ENCODE results near the gene TEAD1. TPM values are rescaled to one million over a fixed set of nuclear protein-coding genes. Genes with fewer than 3 reads are reported as not detected.
"Not testable (repeated sequence)": the region's sequence is repeated elsewhere in the genome, so short reads cannot be mapped to it uniquely, and the experiment has no call there.

The TEAD1 gene
- total RNA-seq, 1 donor from 2014 or later = 154 TPM

GRCh38 chr11:12876340-12876739 lies 202.1 kb downstream of the TEAD1 start:
- Mint-ChIP-seq H3K4me3 (ENCODE audit: unreplicated experiment) (no peak overlapping the region), H3K36me3 (ENCODE audit: unreplicated experiment) (peaks cover 17% of the 10 kb centered on the region), H3K27ac (ENCODE audit: unreplicated experiment) (no peak overlapping the region), H3K4me1 (ENCODE audit: unreplicated experiment) (peaks cover 14% of the 10 kb centered on the region), H3K9me3 (ENCODE audit: unreplicated experiment) (no peaks in the 10 kb centered on the region), H3K27me3 (ENCODE audit: unreplicated experiment) (no peaks in the 10 kb centered on the region)
- TF ChIP-seq, protein P1, sequence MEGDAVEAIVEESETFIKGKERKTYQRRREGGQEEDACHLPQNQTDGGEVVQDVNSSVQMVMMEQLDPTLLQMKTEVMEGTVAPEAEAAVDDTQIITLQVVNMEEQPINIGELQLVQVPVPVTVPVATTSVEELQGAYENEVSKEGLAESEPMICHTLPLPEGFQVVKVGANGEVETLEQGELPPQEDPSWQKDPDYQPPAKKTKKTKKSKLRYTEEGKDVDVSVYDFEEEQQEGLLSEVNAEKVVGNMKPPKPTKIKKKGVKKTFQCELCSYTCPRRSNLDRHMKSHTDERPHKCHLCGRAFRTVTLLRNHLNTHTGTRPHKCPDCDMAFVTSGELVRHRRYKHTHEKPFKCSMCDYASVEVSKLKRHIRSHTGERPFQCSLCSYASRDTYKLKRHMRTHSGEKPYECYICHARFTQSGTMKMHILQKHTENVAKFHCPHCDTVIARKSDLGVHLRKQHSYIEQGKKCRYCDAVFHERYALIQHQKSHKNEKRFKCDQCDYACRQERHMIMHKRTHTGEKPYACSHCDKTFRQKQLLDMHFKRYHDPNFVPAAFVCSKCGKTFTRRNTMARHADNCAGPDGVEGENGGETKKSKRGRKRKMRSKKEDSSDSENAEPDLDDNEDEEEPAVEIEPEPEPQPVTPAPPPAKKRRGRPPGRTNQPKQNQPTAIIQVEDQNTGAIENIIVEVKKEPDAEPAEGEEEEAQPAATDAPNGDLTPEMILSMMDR (IDR thresholded peaks at IDR 0.05) = no peak
- DNase-seq (ENCODE audit: extremely low spot score, unreplicated experiment) = no peak

DNA sequence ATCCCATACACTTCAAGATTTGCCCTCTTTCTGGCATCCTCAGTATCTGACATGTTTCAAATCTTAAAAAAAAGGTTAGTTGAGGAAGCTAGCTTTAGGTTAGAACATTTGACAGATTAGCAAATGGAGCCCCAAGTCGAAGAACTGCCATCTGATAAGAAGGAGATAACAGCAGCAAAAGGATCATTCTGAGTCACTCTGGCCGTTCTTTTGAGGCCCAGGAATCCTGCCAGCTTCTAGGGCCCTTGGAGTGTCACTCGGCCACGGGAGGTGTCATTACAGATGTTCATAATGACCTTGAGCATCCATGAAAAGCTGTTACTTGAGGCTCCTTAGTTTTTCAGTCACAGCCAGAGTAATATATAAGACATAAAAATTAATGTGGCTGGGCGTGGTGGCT lies 202.8 kb downstream of the TEAD1 start:
- H3K27me3 Mint-ChIP-seq (ENCODE audit: unreplicated experiment) = no peaks in the 10 kb centered on the region
- peaks cover 18% of the 10 kb centered on the region for H3K36me3 Mint-ChIP-seq (ENCODE audit: unreplicated experiment)
- H3K4me3 Mint-ChIP-seq (ENCODE audit: unreplicated experiment) = no peak overlapping the region
- DNase-seq (ENCODE audit: extremely low spot score, unreplicated experiment) = no peak
- H3K4me1 Mint-ChIP-seq (ENCODE audit: unreplicated experiment) = peaks cover 8% of the 10 kb centered on the region
- H3K27ac Mint-ChIP-seq (ENCODE audit: unreplicated experiment) = no peak overlapping the region
- TF ChIP-seq, protein P1 (IDR thresholded peaks at IDR 0.05) = no peak
- H3K9me3 Mint-ChIP-seq (ENCODE audit: unreplicated experiment) = no peaks in the 10 kb centered on the region

GRCh38 chr11:12877508-12877907 lies 203.3 kb downstream of the TEAD1 start:
- H3K27me3 Mint-ChIP-seq (ENCODE audit: unreplicated experiment); H3K9me3 Mint-ChIP-seq (ENCODE audit: unreplicated experiment); H3K4me3 Mint-ChIP-seq (ENCODE audit: unreplicated experiment); DNase-seq (ENCODE audit: extremely low spot score, unreplicated experiment); H3K4me1 Mint-ChIP-seq (ENCODE audit: unreplicated experiment); H3K27ac Mint-ChIP-seq (ENCODE audit: unreplicated experiment): not testable (repeated sequence)
- peaks cover 21% of the 10 kb centered on the region for H3K36me3 Mint-ChIP-seq (ENCODE audit: unreplicated experiment)

- TF ChIP-seq, protein P1 (IDR thresholded peaks at IDR 0.05) = no peak
- no peak overlapping the region for H3K4me3 Mint-ChIP-seq (ENCODE audit: unreplicated experiment)
- H3K9me3 Mint-ChIP-seq (ENCODE audit: unreplicated experiment) = no peaks in the 10 kb centered on the region
- no peak overlapping the region for H3K27ac Mint-ChIP-seq (ENCODE audit: unreplicated experiment)
- no peaks in the 10 kb centered on the region for H3K27me3 Mint-ChIP-seq (ENCODE audit: unreplicated experiment)
- H3K4me1 Mint-ChIP-seq (ENCODE audit: unreplicated experiment) = peaks cover 6% of the 10 kb centered on the region
- H3K36me3 Mint-ChIP-seq (ENCODE audit: unreplicated experiment) = peaks cover 37% of the 10 kb centered on the region
- DNase-seq (ENCODE audit: extremely low spot score, unreplicated experiment) = no peak
Measured at GRCh38 chr11:12880327-12880726, 206.1 kb downstream of the TEAD1 start.

DNA sequence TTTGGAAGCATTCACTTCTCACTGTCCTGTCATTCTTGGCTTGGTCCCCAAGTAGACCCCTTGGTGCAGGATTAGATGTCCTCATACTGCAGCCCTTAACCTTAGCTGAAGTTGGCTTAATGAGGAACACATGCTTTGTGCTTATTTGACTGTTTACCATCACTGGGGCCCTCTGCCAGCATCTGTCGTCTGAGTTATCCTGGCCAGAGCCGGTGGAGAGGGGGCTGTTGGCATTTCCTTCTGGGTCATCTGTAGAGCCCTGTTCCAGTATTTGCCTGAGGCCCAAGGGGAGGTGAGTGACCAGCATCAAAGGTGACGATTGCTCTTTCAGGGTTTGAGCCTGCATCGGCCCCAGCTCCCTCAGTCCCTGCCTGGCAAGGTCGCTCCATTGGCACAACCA lies 208.4 kb downstream of the TEAD1 start:
- Mint-ChIP-seq H3K36me3 (ENCODE audit: unreplicated experiment) (peaks cover 39% of the 10 kb centered on the region), H3K9me3 (ENCODE audit: unreplicated experiment) (no peaks in the 10 kb centered on the region), H3K27ac (ENCODE audit: unreplicated experiment) (no peak overlapping the region), H3K27me3 (ENCODE audit: unreplicated experiment) (no peaks in the 10 kb centered on the region), H3K4me3 (ENCODE audit: unreplicated experiment) (no peak overlapping the region), H3K4me1 (ENCODE audit: unreplicated experiment) (peaks cover 5% of the 10 kb centered on the region)
- TF ChIP-seq, protein P1 (IDR thresholded peaks at IDR 0.05) = no peak
- DNase-seq (ENCODE audit: extremely low spot score, unreplicated experiment) = no peak

DNA sequence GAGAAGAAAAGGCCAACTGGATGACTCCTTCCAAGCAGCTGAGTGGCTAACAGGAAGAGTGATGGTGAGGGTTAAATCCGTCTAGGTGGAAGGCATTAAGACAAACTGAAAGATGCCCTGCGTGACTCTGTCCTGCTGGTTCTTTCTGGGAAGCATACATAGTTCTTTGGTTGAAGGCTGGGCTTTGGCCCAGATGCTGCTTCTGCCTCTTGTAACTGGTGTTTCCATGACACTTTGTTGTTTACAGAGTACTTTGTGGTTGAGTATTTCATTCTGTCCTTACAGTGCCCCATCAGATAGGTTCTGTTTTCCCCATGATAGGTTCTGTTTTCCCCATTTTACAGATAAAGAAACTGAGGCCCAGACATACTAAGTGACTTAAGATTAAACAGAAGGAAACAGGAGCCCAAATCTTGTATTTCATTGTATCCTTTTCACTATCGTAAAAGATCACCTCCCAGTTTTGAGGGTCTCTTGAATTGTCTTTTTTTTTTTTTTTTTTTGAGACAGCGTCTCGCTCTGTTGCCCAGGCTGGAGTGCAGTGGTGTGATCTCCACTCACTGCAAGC lies 210.6 kb downstream of the TEAD1 start:
- H3K4me1 Mint-ChIP-seq (ENCODE audit: unreplicated experiment) = peaks cover 18% of the 10 kb centered on the region
- no peak for DNase-seq (ENCODE audit: extremely low spot score, unreplicated experiment)
- TF ChIP-seq, protein P1 (IDR thresholded peaks at IDR 0.05) = no peak
- H3K36me3 Mint-ChIP-seq (ENCODE audit: unreplicated experiment) = peaks cover 41% of the 10 kb centered on the region
- H3K9me3 Mint-ChIP-seq (ENCODE audit: unreplicated experiment) = no peaks in the 10 kb centered on the region
- peak overlapping the region; percentile 60 for H3K27ac Mint-ChIP-seq (ENCODE audit: unreplicated experiment)
- no peaks in the 10 kb centered on the region for H3K27me3 Mint-ChIP-seq (ENCODE audit: unreplicated experiment)
- H3K4me3 Mint-ChIP-seq (ENCODE audit: unreplicated experiment) = no peak overlapping the region
